RWPE1 (cell line): ENCODE results near the gene USP36.

Experiments used
- CTCF ChIA-PET: fragments of 350-600 bp; sonication (Branson Sonifier 250); formaldehyde crosslinking; extraction: SDS; loops from one replicate; lab custom pipeline; 2021; lab: Yijun Ruan, JAX
- POLR2A ChIA-PET: fragments of 400-600 bp; formaldehyde crosslinking; extraction: SDS; loops from one replicate; lab custom pipeline; 2020; ENCODE audit warnings: antibody characterized with exemption; ENCODE audit not compliant: low non-redundant PET; lab: Yijun Ruan, JAX
- DNase-seq: peaks from one replicate; pipeline ENCODE4 v3.0.0; 2012; ENCODE audit warnings: low spot score
- H3K27ac ChIP-seq: fragments of 450-650 bp; 2 replicates; pipeline ENCODE4 v1.5.1; 2017
- TF ChIP-seq, protein P1 (sequence below): fragments of 450-650 bp; conservative IDR thresholded peaks from 2 replicates; pipeline ENCODE4 v1.5.1; 2017; ENCODE audit warnings: low read depth, mild to moderate bottlenecking

USP36 gene

DNA sequence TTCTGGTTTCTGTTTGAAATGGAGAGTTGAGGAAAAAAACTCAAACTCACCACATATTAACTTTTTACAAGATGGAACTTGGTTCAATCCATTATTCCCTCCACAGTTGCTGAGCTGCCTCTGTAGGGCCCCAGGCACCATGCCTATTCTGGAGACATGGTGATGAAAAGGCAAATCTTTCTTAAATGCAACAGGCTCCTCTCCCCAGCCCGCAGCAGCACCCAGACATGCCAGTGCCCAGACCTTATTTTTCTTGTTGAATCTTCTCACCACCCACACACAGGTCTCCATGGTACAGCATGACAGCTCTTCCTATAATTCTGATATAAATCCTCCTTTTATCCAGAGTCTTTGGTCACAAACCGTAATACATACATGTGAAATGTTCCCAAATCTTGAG lies 66.2 kb downstream of the USP36 start:
- CTCF ChIA-PET: interaction anchor here (0.6 kb wide), 1 partner anchor 520 kb away, joined by 3 read pairs; no protein-coding TSS in a partner anchor
- peak overlapping the region; percentile 78 for H3K27ac ChIP-seq
- TF ChIP-seq, protein P1, sequence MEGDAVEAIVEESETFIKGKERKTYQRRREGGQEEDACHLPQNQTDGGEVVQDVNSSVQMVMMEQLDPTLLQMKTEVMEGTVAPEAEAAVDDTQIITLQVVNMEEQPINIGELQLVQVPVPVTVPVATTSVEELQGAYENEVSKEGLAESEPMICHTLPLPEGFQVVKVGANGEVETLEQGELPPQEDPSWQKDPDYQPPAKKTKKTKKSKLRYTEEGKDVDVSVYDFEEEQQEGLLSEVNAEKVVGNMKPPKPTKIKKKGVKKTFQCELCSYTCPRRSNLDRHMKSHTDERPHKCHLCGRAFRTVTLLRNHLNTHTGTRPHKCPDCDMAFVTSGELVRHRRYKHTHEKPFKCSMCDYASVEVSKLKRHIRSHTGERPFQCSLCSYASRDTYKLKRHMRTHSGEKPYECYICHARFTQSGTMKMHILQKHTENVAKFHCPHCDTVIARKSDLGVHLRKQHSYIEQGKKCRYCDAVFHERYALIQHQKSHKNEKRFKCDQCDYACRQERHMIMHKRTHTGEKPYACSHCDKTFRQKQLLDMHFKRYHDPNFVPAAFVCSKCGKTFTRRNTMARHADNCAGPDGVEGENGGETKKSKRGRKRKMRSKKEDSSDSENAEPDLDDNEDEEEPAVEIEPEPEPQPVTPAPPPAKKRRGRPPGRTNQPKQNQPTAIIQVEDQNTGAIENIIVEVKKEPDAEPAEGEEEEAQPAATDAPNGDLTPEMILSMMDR: no peak
- POLR2A ChIA-PET: no interaction called here
- DNase-seq: no peak

DNA sequence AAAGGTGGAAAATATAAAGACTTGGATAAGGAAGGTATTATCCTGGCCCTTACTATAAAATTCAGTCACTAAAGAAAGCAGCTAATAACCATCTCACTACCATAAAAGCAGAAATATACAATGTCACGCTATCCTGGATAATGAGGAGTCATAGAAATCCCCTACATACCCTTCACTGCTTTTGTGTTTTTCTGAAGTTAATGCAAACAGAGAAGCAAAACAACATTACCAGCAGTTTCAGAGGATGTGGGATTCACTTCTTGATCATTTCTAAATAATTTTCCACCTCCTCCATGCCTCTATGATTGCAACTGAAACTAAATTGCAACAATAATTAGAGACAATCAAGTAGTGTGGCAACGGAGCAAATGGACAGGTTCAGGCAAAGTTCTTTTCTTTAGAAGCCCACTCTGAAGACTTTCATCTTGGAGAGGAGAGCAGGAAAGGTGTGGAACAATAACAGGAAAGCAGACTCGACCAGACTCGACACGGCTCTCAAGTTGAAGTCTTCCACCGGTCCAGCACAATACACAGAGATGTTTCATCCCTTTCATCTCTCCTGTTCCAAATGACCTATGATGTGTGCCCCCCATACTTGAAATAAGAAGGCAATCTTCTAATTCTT lies 68.7 kb downstream of the USP36 start:
- POLR2A ChIA-PET: no interaction called here
- no peak for DNase-seq
- CTCF ChIA-PET: no interaction called here
- TF ChIP-seq, protein P1: no peak
- H3K27ac ChIP-seq: peak overlapping the region; percentile 53; the same call in 1 of the 2 replicates

DNA sequence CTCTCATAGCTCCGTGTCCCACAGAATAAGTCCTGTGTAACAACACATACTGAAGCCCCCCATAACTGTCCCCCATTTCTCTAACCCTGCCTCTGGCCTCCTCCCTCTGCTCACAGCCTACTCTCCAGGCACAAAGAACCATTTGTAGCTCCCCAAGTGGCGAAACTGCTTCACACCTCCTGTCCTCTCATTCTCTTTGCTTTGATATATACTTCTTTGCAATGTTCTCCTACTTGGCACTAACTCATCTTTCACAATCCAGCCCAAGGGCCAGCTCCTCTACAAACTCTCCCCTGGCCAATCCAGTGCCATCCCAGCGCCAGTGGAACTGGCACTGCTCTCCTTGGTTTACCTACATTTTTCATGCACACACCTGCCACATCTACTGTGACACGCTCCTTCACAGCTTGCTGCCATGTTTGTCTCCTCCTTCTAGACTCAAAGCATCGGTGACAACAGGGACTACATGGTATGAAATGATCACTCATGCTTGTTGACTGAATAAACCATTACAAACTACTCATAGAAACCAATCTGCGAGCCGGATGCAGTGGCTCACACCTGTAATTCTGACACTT lies 71.3 kb downstream of the USP36 start:
- POLR2A ChIA-PET: no interaction called here
- H3K27ac ChIP-seq: no peak overlapping the region
- TF ChIP-seq, protein P1: no peak
- CTCF ChIA-PET: interaction anchor here (0.5 to 0.6 kb wide), 2 partner anchors 91 to 100 kb away, joined by 3 read pairs; no protein-coding TSS in a partner anchor
- DNase-seq: no peak

DNA sequence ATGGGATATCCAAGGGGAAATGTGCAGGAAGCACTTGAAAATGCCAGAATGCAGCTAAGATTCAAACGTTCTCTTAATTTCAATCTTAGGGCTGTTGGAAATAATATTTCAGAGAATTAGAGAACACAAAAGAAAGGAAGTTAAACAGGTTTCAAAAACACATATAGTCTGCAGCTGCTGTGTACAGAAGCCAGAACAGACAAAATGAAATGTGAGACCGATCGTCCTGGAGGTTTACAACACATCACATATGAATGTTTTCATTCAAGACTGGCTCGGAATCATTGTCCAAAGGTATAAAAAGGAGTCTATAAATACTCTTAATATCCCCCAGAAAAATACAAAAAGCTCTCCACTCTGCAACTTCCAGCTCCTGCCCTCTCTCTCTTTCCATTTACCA lies 72.8 kb downstream of the USP36 start:
- no peak overlapping the region for H3K27ac ChIP-seq

DNA sequence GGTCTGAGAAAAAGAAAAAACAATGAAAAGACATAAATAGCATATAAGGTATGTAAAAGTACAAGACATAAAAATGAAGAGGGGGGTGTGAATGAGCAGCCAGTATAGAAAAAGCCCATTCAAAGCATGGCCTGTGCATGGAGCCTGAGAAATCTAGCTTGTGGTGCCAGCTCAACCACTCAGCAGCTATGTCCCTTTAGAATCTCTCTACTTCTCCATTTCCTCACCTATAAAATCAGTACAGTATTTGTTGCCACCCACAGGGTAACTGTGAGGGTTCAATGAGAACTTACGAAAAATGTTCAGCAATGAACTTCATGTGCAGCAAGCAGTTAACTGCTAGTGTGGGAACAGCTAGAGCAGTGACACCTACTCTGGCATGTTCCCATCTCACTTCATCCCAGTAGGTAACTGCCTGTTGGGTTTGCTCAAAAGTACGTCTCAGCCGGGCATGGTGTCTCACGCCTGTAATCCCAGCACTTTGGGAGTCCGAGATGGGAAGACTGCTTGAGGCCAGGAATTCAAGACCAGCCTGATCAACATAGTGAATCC lies 73.8 kb downstream of the USP36 start:
- TF ChIP-seq, protein P1: no peak
- no peak overlapping the region for H3K27ac ChIP-seq
- DNase-seq: no peak
- ChIA-PET POLR2A (no interaction called here), CTCF (no interaction called here)

More for the DNA sequence above, 72.8 kb downstream of the USP36 start:
- no peak for DNase-seq
- POLR2A ChIA-PET: no interaction called here
- TF ChIP-seq, protein P1: no peak
- CTCF ChIA-PET: interaction anchor here (0.6 kb wide), 1 partner anchor 974 kb away, joined by 4 read pairs; no protein-coding TSS in a partner anchor

DNA sequence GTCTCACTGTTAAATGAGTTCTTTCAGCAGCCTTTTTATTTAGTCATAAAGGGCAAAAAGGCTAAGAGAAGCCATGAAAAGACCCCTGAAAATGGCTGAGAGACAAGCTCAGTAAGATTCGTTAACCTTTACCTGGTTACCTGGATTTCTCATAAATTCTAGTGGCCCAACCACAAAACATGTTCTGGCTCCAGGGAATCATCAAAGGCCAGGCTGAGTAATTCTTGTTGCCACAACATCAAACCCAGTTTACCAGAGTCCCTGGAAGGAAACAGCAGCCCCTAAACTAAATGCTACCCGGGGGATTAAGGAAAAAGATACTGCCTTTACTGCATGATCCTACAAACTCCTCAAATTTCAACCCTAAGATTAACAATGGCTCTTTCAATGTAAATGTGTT lies 74.4 kb downstream of the USP36 start:
- ChIA-PET POLR2A (no interaction called here), CTCF (interaction anchor here (0.6 kb wide), 1 partner anchor 95 kb away, joined by 3 read pairs; no protein-coding TSS in a partner anchor)
- TF ChIP-seq, protein P1: no peak
- no peak for DNase-seq
- H3K27ac ChIP-seq: no peak overlapping the region
